Heart left ventricle (tissue), 13 donors: ENCODE data around the gene PPP2R5D.

Experiments
- POLR2A ChIP-seq, 2 donors: fragments of 450-650 bp; IDR thresholded peaks; one replicate each; pipeline ENCODE4 v1.6.1; 2017; ENCODE audit warnings: antibody characterized with exemption in 2 of 2, mild to moderate bottlenecking in 2 of 2, moderate library complexity in 2 of 2
- TF ChIP-seq, protein P1 (sequence below), 12 donors: fragments of 200-600 bp; sonication (generic) in 4 of 12; IDR thresholded peaks; one replicate each; pipeline versions ENCODE4 v1.5.0 to v1.8.0; 2018 to 2022; ENCODE audit warnings: antibody characterized with exemption in 12 of 12, mild to moderate bottlenecking in 5 of 12
- donor health status: ischemic (EF 13 %, LVEDD 7.1; RV severe dilation, severe dysfunction).
- donor health status: DM: no; HTN: yes; CAD: no.
- donor health status: DM: no; HTN: no; CAD: no.
- donor health status: ischemic (EF 25% LVEDD 6.9; RV normal size, moderate dysfunction).
- donor health status: ischemic (EF 25% LVEDD 5.7; RV mildly dilated, moderate dysfunction).
- donor health status: ischemic (EF 35%, LVEDD 5.7; RV mildly dilated, moderate dysfunction).
- donor health status: nonischemic (EF 11% LVEDD 7.7; RV severe dilation, severe dysfunction).
- donor health status: DM: yes; HTN: yes; CAD: no.
- donor health status: PGD.
- donor health status: ischemic (EF 29% LVEDD 5.4; RV normal size, mild dysfunction).
- donor health status: nonischemic (EF 23%, LVEDD 6.1; RV moderate dilation, normal function).

DNA sequence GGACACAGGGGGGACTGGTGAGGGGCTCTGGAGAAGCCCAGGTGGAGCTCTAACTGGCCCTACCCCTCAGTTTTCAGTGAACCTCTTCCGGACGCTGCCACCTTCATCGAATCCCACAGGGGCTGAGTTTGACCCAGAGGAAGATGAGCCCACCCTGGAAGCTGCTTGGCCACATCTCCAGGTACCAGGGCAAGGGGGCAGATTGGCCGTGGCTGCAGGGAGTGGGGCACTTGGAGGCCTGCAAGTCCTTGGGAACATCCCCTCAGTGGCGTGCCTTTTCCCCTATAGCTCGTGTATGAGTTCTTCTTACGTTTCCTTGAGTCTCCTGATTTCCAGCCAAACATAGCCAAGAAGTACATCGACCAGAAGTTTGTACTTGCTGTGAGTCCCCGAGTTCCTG, 22.8 kb downstream of the PPP2R5D start:
- TF ChIP-seq, protein P1, sequence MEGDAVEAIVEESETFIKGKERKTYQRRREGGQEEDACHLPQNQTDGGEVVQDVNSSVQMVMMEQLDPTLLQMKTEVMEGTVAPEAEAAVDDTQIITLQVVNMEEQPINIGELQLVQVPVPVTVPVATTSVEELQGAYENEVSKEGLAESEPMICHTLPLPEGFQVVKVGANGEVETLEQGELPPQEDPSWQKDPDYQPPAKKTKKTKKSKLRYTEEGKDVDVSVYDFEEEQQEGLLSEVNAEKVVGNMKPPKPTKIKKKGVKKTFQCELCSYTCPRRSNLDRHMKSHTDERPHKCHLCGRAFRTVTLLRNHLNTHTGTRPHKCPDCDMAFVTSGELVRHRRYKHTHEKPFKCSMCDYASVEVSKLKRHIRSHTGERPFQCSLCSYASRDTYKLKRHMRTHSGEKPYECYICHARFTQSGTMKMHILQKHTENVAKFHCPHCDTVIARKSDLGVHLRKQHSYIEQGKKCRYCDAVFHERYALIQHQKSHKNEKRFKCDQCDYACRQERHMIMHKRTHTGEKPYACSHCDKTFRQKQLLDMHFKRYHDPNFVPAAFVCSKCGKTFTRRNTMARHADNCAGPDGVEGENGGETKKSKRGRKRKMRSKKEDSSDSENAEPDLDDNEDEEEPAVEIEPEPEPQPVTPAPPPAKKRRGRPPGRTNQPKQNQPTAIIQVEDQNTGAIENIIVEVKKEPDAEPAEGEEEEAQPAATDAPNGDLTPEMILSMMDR (IDR thresholded peaks at IDR 0.05) = no peak
- TF ChIP-seq POLR2A (IDR thresholded peaks at IDR 0.05) = no peak
